Fibroblast of gingiva (primary cell): ENCODE data around the gene TENM4.
A peak's percentile ranks its signal among the peaks of the same experiment; 100 is the strongest.

Experiments used
- DNase-seq: peaks from one replicate; pipeline ENCODE4 v3.0.0-alpha.2; 2011; ENCODE audit warnings: low read depth

The TENM4 gene

DNA sequence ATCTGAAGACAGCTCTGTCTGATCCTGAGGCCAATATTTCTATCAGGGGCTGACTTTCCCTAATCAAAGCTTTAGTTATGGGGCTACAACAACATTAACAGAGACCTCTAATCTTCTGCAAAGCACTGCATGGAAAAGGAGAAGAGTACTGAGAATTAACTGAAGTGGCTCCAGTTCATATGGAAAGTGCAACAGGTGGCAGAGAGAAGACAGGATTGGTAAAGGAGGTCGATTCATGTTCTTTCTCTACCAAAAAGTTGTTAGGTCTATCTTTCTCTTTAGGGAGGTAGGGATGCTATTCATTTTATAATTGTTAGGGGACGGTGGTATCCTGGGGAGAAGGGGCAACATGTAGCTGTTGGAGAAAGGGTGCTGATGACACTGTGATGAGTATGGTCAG lies 633.5 kb downstream of the TENM4 start:
- DNase-seq: no peak

DNA sequence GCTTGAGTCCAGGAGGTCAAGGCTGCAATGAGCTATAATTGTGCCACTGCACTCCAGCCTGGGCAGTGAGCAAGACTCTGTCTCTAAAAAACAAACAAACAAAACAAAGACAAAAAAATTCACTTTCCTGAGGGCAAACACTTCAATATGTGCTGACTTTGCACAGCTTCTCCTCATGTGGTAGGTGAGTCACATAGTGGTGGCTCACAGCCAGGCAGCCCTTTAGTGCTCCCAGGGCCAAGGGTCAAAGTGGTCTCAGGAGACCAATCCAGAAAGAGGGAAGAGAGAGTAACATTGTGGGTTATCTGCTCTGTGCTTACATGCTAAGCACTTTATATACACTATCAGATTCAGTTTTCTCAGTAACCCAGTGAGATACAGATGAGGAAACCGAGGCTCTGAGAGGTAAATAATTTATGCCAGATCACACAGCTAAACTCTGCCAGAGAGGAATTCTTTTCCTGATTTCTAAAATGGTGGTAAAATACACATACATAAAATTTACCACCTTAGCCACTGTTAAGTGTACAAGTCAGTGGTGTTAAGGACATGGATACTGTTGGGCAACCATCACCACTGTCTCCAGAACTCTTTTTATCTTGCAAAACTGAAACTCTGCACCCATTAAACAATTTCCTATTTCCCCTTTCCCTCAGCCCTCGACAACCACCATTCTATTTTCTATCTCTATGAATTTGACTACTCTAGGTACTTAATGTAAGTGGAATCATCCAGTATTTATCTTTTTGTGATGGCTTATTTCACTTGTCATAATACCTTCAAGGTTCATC lies 634.4 kb downstream of the TENM4 start:
- DNase-seq: peak; percentile 45

DNA sequence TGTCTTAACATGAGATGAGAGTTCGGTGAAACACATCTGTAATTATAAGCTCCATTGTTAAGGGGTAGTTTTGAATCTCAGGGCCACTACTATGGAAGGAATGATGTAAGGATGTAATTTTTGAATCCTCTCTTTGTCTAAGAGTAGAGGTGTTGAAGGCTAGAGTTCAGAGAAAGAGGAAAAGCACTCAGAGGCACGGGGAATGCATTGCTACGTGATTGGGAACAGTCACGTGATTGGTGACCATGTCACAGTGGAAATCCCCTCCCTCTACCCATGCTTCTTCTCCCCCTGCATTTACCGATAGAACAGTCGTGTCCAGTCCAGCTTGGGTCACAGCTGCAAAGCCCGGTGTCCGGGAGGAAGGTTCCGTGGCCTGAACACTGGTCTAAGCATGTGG lies 635.8 kb downstream of the TENM4 start:
- no peak for DNase-seq

DNA sequence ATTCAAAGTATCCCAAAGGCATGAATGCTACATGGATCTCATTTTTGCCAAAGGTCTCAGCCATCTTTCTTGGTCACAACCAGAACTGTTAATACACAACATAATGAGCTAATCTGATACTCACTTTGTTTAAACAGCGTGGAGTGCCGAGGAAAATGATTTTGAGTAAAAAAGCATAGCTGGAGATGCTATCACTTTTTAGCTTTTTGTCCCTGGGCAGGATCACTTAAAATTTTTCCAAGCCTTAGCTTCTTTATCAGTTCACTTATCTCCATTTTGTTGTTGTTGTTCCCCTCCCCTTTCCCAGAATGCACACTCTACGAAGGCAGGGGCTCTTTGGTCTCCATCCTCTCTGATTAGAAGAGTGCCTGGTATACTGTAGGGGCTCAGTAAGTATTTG lies 636.8 kb downstream of the TENM4 start:
- DNase-seq: no peak

DNA sequence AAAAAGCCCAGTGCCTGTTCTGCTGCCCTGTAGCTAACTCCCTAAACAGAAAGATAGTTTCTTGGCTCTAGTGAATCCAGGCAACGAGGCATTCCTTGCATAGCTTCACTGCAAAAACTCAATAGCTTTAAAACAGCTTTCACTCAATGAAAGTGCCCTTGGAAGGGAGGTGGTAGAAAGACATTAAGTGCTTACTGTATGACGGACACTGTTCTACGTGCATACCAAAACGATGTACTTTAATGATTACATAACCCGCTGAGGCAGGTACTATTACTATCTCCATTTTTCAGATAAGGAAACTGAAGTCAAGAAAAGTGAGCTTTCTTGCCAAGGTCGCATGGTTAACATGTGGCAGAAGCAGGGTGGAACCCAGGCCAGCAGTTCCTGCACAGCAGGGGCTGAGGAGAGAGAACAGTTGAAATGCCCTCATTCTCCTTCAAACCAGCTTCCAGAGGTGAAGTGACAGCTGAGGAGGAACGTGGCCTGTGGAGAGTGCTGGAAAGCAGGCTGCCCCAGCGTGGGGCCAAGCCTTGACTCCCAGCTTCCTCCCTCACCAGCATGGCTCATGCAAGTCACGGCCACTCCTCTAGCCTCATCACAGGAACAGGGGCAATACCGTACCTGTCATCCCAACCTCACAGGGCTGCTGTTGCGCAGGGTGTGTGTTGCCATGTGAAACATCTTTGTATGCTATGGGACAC lies 638.6 kb downstream of the TENM4 start:
- no peak for DNase-seq

DNA sequence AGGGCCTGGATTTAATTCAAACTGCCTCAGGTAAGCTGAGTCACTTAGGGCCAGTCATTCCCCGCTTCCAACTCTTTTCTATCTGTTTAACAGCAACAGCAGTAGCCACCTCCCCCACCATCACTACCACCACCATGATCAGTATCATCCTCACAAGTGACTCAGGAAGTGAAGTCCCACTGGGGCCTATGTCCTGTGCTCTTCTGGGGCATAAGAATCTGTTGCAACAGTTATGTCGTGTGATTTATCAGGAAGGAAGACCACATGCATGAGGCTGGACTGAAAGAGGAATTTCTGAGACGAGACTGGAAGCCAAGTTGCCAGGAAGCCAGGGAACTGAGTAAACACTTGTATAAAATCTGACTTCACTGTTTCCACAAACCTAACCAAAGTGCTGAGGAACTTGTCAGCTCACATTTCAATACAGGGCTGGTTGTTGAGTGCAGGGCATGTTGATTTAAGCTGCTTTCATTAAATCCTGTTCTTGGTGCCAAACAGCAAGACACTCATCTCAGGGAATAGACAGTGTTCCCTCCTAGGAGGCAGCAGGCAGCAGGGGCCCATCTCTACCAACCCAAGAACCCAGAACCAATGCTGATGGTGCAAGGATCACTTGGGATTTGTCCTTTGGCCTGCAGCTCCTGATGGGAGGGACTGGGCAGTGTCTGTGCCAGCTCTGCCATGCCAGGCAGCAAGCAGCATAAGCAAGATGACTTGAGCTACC lies 639.5 kb downstream of the TENM4 start:
- DNase-seq: peak; percentile 98

DNA sequence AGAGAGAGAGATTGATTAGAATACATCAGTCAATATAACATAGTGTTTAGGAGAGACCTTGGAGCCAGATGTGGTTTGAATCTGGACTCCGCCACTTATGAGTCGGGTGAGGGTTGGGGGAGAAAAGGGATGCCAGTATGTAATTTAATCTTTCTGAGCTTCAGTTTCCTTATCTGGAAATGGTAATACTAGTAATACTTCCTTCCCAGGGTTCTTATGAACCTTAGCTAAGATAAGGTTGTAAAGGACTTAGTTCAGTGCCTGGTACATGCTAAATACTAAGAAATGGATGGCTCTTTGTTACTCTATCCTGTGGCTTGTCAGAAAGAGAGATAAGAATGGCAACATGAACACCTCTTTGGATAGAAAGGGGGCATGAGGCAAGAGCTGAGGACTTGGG lies 640.1 kb downstream of the TENM4 start:
- no peak for DNase-seq

DNA sequence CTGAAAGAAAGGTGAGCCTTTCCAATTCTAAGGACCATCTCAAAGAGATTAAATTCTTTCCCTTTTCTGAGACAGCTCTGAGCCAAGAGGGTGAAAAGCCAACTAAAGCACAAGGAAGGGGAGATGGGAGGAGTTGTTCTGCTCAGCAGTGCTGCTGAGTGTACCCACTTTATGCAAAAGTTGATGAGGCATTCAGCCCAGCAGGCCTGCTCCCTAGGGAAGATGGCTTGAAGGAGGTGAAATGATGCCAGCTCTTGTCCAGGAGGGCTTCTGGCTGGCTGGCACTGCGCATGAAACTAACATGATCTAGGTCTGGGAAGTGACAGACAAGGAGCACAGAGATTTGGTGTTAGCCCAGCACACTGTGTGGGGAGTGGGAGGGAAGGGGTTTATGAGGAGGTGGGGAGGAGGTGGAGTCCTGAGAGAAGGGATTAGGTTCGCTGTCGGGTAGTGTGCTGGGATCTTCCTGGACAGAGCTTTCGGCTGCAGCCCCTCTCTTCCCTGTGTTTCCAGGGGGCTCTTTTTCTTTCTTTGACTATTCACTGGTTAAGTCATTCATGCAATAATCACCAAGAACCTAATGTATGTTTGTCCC lies 640.6 kb downstream of the TENM4 start:
- peak; percentile 35 for DNase-seq

DNA sequence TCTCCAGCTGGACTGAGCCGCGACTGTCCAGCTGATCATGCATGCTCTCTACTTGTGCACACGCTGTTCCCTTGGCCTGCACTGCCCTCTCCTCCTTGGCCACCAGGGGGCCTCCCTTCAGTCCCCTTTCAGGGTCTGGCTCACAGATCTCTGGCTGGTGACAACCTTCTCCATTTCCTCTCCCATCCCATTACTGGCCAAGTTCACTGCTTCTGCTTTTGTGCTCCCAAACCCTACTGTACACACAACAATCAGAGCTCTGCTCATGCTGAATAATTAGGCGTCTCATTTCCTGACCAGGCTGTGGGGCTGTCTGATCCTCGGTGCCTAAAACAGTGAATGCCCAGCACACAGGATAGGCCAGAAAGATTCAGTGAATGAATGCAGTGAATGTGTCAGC lies 642.2 kb downstream of the TENM4 start:
- DNase-seq: peak; percentile 72

DNA sequence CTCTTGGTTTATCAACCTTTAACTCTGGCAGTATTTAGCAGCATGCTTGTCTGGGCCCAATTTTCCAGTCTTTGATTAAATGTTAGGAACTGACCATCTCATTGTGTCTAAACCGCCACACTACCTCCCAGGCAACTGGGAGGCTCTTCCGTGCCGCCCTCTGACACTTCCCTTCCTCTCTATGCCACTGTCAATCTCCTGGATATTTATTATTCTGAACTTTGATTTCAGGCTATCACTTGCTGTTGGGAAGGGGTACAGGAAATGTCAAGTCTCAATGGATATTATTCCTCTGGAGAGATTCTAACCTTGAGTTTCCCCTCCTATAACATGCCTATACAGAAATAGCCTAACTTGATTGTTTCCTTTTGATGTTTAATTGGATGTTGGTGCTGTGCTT lies 643.3 kb downstream of the TENM4 start:
- no peak for DNase-seq

DNA sequence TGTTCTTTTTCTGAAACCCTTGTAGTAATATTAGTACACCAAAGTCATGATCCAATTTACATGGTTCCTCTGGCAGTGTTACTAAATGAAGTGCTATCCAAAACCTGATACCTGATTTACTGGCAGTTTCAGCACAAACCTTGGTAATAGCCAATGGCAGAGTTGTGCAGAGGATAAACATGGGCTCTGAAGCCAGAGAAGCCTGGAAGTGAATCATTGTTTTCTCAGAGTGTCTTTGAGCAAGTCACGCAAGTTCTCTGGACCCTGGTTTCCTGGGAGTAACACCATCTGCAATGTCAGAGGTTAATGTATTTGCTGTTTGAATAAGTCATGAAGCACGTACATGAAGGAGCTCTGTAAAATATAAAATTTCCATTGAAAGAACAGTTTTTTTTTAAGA lies 643.9 kb downstream of the TENM4 start:
- peak; percentile 83 for DNase-seq

DNA sequence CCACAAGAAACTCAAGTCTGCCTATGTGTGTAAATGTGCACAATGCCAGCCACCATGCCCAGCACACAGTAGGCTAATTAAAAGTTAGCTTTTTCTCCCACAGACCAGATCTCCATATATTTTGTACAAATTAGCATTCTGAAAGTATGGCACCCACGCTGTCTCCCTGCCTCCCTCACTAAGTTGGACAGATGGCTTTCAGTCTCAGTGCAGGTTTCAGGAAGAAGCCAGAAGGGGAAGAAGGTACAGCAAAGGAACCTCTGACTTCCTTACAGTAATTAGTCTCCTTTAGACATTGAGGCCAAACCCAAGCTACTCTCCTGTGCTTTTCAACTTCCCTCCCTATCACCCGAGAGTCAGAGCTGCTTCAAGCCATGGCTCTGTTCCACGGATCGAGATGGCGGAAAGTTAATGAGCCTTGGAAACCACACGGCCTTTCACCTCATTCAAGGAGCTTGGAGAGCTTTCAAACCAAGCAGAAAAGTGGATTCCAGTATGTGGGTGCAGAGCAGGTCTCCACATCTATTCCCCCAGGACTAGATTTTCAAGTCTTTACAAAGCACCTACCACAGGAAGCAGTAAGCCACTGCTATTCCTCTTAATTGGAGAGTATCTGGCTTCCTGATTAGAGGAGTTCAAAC lies 645.1 kb downstream of the TENM4 start:
- no peak for DNase-seq

DNA sequence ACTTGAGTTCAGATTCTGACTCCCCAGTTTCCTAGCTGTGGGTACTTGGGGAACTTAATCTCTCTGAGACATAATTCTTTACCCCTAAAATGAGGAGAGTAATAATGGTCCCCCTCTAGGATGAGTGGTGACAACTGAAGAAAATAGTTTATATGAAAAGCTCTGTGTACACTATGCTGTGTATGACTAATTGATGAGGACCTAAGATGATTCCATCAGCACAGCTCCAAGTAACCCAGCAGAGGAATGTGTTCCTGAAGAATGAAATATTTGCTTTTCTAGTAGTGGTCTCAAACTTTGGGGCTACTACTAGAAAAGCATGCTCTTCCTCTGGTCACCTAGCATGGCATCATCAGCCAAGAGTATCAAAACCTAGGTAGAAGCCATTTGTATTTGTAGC lies 648.9 kb downstream of the TENM4 start:
- DNase-seq: no peak

DNA sequence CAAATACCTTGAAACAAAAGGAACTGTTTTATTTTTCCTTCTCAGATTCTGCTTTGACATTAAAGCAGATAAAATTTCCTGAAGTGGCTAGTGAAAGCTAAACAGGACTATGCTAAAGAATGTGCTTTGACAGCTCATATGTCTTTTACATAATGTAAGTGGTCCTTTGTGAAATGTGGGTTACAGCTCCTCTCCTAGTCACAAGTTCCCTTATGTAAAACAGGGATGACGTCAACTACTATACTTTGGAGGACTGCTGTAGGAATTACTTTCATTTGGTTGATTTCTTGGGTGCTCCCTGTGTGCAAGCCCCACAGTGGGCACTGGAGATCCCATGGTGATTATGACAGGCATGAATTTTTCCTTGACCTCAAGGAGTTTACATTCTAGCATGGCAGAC lies 649.6 kb downstream of the TENM4 start:
- DNase-seq: no peak

DNA sequence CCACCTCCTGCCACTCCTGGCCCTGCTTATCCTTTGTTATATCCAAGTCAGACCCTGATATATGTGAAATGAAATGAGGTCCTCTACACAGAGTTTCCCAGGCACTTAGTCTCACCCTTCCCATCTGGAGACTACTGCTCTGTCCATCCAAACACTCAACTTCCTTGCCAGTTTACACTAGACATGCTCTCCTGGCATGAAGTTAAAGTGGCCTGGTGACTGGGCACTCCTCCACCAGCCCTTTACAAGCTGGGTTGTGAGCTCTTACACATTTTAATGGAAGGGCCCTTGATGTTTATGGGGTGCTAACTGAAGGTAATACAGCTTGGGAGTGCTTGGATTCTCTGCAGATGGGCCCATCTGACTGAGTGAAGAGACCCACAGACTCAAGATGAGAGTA lies 650.0 kb downstream of the TENM4 start:
- no peak for DNase-seq

DNA sequence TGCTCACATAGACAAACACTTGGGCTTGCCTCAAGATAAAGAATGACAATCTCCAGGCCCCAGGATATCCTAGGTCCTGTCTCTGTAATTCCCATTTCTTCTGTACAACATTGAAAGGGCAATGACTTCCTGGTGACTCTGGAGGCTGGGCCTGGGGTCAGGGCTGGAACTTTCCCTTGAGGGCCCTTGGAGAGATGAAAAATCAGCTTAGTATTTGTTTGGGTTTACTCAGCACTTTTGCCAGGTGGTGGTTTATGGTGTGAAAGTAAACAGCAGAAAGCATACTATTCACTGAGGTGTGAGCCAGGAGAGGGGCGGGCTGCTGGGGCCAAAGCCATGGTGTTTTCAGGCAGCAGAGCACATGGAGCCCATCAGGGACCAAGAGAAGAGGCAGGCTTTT lies 651.5 kb downstream of the TENM4 start:
- DNase-seq: no peak

DNA sequence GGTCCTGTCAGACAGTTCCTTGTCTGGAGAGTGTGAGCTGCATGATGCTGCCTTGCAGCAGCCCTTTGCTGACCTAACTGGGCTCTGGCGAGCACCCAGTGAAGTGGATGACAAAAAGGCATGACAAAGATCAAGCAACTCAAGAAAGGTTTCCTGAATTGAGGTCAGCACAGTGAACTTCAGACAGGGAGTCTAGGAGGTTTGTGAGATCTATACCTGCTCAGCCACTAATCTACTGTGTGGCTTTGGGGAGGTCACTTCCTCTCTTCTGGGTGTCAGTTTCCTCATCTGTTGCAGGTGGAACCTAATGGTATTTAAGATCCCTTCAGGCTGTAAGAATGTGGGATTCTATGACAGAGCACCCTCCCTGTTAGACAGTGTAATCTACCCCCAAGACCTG lies 652.3 kb downstream of the TENM4 start:
- no peak for DNase-seq

DNA sequence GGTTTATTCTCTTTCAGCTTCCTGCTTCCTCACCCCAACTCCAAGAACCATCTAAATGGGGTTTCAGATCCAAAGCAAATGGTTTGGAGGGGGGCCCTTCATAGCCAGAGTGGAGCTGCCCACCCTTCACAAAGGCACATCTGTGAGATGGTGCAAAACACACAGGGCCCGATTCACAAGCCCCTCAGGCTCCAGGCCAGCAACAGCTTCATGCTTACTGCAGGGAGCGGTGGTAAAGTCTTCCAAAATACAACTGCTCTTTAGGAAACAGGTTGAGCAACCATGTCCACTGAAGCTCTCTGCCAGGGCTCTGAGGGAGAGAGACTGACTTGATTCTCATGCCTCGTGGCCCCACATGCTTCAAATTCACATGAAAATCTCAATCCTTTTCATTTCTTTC lies 653.1 kb downstream of the TENM4 start:
- no peak for DNase-seq

DNA sequence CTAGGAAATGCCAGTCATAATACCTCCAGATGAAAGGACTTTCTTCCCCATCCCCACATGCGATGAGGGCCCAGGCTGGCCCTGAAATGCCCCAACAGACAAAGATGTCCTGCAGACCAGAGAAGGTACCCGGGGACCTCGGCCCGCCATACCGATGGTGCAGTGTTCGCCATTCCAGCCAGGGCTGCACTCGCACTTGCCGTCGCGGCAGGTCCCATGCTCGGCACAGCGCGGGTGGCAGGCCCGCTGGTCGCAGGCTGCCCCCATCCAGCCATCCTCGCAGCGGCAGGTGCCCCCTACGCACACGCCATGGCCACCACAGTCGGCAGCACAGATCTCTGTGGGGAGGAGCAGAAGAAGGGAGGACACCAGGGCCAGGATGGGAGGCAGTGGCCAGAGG lies 654.1 kb downstream of the TENM4 start:
- no peak for DNase-seq

DNA sequence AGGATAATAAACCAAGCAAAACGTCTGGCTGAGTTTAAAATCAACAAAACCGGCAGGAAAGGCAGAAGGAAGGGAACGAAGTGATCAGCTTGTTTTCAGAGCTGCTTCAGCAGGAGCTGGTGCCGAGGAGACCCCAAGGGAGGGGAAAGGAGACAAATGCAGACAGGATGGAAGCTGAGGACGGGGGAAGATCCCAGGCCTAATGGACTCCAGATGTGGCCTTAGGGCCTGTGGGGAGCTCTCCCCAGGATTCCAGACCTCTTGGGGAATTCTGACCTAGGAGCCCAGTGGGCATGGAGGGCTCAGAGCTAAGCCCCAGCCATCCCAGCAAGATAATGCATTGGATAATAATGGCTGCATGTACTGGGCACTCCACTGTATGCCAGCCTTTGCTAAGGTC lies 654.7 kb downstream of the TENM4 start:
- DNase-seq: no peak

DNA sequence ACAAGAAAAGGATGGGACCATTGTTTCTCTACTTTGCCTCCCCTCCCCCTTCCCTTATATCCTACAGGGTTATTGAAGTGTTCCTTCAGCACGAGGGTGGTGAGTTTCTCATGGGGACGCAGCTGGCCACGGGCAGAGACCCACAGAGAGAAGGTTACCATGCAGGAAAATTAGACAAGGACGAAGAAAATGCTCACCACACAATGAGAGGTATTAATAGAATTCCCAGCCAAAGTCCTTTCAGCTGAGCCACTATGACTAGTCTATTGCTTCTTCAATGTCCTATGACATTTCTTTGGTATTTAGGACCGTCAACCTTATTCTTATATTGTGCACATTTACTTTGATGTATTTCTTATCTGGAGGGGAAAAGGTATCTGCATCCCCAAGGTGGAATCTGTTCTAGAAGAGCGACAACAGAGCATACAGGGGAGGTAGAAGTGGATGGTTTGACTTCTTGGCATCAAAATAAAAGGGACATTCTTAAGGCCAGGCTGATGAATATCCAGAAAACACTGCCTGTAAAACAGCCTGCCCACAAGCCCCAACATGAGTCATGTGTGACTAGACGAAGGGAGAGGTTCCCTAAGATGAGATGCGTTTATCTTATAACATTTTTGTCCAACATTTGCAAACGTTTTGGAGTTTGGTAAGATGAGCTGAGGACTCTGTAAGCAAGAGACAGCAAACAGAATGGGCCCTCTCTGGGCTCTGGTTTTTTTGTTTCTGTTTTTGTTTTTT lies 656.3 kb downstream of the TENM4 start:
- peak; percentile 56 for DNase-seq

DNA sequence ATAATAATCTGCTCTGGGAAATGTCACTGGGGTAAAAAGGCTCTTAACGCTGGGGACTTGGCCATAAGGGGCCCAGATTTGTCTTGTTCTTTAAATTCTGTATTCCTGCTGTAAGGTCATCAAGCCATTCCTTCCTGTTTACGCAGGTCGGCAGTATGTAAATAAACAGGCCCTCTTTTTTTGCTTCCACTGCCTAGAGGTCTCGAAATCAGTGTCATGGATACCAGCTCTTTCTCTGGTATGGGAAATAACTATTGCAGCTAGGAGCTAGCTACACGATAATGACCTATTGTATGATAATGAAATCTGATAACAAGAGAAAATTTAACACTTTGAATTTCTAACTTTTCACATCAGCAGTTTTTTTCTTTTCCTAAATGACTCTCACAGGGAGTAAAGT lies 657.0 kb downstream of the TENM4 start:
- no peak for DNase-seq
